HG02759 (cell line): ENCODE data around the gene TSKU.
A peak's percentile ranks its signal among the peaks of the same experiment; 100 is the strongest.

ENCODE experiments used
- ATAC-seq: cut with Tn5 transposase; IDR thresholded peaks from one replicate; pipeline ENCODE4 v1.9.1; 2021; ENCODE audit warnings: mild to moderate bottlenecking, moderate library complexity; ENCODE audit not compliant: unreplicated experiment

The TSKU gene

GRCh38 chr11:76769645-76770586, 13.2 kb upstream of the TSKU start:
- ATAC-seq = no peak

DNA sequence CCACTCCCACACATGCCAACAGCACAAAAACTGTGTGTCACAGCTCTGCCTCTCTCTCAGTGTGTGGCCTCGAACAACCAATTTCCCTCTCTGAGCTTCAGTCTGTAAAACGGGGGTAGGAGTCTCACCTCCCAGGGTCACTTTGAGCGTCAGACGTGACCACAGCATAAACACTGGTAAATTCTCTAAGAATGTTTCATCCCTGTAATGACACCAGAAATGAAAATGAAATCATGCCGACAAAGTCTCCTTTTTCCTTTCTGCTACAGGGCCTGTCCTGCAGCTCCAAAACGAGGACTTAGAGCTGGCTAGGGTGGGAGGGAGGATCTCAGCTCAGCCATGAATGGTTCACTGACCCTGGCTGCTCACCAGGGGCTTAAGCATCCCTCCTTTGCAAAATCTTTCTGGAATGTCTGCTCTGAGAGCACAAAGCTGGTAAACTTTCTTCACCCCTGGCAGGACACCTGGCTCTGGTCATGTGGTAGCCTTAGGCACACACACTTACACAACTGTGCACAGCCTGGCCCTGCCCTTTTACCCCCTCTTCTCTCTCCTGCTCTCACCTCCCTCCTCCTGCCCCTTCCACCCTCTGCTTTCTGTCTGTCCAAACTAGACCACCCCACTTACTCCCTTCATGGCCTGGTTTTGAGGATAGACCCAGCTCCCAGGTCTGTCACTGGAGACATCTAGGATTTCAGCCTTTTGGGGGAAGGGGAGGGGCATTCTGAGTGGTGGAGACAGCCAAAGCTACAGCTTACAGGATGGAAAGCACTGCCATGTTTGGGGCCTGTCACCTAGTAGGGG, 12.3 kb upstream of the TSKU start:
- ATAC-seq = no peak

DNA sequence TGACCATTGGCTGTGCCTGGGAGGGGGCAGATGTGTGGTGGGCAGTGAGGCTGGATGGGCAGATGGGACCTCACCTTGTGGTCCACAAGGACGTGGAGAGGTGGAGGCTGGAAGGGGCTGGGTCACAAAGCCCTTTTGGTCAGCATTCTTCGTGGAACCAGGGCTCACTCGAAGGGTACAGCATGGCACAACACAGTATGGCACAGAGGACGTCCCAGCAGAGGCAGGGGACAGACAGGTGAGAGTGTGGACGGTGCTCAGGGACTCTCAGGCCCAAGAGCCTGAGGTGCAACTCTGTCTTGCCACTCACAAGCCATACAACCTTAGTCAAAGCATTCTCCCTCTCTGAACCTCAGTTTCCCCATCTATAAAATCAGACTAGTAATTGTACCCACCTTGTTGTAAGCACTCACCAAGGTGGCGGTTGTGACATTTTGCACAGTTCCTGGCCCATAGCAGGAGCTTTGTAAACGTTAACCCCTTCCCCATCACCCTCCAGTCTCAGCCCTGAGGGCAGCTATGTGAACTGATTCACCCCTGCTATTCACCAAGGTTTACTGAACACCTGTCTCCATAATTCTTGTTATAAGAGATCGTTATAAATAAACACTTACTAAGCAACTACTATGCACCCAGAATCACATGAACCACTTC, 11.6 kb upstream of the TSKU start:
- ATAC-seq = no peak

- ATAC-seq = no peak
Observed at GRCh38 chr11:76772100-76772782, 10.9 kb upstream of the TSKU start.

- ATAC-seq = no peak
Observed at GRCh38 chr11:76772783-76773106, 10.4 kb upstream of the TSKU start.

DNA sequence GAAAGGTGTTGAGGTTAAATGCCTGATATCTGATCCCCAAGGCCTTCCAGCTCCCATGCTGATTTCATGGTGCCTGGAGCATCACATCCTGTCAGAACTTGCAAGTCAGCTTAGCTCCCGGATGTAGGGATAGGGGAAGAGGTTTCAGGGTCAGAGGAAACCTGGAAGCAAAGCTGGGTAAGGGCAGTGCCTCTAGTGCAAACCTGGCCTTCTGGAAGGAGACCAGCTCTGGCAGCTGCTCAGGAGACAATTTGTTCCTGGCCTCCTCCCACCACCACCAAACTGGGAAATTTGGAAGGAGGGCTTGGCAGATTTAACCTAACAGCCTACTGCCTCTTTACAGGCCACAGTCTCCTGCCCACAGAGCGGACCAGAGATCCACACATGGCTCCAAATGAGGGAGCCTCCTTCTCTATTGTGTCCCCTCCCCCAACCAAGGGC, 9.2 kb upstream of the TSKU start:
- no peak for ATAC-seq

- ATAC-seq = no peak
Observed at GRCh38 chr11:76776472-76776871, 6.7 kb upstream of the TSKU start.

DNA sequence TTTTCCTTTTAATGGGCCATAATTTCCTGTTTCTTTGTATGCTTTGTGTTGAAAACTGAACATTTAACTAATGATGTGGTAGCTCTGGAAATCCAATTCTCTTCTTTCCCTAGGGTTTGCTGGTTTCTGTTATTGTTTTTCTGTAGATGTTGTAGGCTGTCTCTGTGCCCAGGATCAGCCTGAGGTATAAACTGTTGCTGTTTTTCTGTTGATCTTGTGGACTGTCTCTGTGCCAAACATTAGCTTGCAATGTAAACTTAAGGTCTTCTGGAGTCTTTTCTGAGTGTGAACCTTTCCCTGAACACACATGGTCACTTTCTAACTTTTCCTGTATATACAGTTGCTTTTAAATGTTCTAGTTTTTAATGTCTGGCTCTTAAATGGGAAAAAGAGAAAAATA, 5.9 kb upstream of the TSKU start:
- ATAC-seq = no peak

DNA sequence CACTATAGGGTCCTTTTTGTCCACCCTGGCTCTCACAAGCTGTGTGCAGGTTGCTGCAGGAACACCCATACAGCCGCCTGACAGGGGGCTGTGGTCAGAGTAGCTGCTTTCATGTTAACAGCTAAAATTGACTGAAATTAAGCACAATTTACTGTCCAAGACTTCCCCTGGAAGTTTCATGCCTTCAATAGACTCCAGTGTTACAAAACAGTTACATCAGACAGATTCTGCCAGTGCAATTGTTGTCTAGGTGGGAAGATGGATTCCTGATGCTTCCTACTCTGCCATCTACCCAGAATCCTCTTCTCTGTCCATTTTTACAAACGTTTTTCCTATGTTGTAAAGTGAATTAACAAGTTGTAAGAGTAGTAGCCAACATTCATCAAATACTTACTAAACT, 5.3 kb upstream of the TSKU start:
- ATAC-seq = no peak

DNA sequence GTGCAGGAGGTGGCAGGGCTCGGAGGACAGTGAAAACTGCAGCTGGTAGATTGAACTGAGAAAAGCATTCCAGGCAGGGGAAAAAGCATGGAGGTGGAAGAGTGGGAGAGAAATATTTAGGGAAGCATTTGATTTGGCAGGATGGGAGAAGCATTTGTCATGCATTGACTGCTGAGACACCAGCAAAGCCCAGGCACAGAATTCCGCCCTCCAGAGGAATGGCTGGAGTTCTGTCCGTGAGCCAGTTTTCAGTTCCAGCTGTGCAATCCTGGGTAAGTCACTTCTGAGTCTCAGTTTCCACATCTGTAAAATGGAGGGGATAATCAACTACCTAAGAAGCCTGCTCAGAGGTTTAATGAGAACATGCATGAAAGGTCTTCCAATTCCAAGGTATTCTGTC, 4.3 kb upstream of the TSKU start:
- ATAC-seq = no peak

GRCh38 chr11:76781046-76781801, 1.9 kb upstream of the TSKU start:
- ATAC-seq = no peak

DNA sequence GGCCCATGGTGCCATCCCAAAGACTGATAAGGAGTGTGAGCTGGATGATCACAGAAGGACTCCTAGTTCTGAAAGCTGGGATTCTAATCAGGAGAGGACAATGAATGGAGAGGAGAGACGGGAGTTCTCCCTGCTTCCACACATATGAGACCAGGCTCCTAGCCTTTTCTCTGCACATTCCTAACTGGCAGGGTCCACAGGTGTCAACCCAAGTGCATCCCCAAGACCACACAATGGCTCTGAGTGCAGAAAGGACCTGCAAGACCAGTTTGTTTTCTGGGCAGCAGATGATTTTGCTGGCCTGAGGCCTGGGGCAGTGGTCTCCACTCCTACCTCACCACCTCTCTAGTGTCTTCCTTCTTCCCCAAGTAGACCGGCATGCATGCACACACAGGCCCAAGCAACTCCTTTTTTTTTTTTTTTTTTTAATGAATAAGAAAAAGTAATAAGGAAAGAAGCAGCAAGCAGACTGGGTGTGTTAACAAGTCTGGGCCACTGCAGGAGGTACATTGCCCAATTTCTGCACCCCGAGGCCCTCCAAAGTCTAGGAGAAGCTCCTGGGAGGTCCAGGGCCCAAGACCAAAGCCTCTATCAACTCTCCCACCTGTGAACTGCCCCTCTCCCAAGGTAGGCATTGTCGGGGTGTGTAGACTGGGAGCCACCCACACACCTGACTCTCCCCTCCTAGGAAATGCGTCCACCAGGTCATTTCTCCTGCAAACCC, 1.2 kb upstream of the TSKU start:
- ATAC-seq = no peak

DNA sequence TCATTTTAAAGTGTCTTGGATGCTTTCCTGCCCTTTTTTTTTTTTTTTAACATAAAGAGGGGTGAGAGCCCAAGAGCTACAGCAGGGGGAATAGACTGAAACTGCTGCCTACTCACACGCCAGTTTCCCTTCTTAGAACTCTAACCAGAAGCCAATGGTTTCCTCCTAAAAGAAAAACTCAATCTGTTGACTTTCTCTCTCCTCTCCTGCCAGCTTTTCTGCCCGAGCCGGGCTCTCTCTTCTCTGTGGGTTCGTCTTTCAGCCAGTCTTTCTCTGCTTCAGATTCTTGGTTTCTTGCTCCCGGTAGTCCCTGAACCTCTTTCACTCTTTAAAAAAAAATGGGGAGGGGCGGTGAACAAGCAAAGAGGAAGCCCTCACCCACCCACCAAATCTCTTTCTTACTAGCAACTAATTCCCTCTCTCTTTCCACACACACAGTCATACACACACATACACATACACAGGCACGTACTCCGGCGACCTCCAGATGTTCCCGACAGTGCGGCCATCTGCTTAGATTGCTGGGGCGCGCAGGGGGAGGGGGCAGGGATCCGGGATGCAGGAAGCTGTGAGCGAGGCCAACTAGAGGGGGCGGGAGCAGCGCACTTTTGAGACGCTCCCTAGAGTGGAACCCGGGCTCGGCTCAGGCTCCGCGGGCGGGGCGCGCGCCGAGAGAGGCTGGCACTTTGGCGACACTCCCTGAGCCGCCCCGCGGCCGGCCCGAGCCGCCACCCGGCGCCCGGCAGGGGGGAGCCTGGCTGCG, 444 bp upstream of the TSKU start:
- peak; percentile 72 for ATAC-seq

DNA sequence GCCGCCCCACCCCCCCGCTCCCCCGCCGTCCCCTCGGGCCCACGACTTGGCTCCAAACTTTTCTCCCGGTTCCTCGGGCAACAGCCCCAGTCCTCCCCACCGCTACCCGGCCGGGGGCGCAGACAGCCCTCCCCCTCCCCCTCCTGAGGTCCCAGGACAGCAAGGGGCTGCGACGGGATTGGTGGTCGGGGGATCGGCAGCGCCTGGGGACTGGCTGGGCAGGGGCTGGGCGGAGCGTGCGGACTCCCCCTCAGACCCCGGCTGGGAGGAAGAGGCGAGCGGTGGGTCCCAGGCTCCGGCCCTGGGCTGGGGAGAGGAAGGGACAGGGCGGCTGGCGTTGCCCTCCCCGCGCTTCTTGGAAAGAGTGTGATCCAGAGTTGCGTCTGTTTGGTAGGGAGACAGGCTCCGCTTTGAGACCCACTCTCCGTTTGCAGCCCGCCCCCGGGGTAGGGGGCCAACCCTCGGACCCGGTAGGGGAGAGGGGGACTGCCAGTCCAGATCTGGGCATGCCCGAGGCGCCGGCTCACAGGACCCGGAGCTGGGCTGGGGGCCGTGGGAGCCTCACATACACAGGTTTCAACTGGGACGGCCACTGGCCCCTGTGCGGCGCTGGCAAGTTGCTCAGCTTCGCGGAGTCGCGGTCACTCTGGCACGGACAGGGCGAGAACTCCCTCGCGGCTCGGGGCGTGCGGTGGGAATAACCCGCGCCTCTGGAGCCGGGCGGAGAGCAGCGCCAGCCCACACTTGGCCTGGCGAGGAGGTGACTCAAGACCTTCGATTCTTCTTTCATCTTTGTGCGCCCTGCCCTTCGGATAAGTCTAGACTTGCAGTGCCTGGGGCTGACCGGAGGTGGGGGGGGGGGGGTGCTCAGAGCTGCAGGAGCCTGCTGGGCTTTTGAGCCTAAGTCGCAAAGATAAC, 999 bp downstream of the TSKU start:
- ATAC-seq = no peak

- no peak for ATAC-seq
Observed at GRCh38 chr11:76785513-76785912, 2.4 kb downstream of the TSKU start.

GRCh38 chr11:76786016-76786415, 2.9 kb downstream of the TSKU start:
- no peak for ATAC-seq

DNA sequence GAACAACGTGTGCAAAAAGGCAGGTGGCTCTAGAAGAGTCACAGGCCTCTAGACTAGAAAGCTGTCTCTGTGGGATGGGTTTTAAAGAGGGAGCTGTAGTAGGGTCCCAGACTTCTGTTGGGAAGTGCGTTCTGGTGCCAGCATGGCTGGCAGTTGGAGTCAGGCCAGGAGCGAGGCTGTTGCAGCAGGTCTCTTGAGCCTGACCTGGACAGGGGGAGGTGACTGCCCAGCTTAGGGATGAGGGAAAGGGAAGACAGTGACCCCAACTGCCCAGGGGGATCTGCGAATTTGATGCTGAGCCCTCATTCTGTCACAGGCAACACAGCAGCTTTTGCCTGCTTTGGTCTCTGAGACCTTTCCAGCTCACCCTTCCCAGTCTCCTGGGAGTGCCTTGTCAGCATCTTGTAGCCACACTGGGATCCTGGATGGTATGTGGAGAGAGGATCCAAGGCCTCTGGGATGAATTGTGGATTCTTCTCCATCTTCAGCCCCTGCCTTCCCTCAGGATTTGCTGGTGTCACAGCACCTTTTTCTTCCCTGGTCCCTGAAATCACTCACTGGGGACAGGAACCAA, 3.4 kb downstream of the TSKU start:
- no peak for ATAC-seq

DNA sequence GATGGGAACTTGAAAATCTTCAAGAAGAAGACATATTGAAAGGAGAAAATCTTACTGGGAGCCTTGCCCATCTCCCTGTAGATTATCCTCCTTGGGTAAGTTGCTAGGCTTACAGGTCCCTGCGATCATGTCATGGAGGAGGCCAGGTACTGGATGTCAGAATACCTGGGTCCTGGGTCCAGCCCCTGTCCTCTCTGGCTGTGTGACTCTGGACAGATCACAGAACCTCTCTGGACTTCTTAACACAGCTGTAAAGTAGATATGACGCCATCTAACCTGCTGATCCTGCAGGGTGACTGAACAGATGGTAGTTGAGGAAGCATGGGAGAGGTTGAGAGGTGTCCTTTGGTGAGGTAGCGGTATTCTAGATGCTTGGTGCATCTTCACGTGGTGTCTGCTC, 4.1 kb downstream of the TSKU start:
- no peak for ATAC-seq
